T-helper 1 cell treated with Interleukin-12 subunit alpha and Interleukin-12 subunit beta and Interleukin-4 antibody, amounts not matched to agents 30 μg/mL and 1 μg/mL, for 36 hours (primary cell): ENCODE results near the gene GSS.
"Not testable (repeated sequence)": the region's sequence is repeated elsewhere in the genome, so short reads cannot be mapped to it uniquely, and the experiment has no call there.

Source experiments
- H3K27ac Mint-ChIP-seq: one replicate; pipeline ENCODE4 v1.8.0; 2021; ENCODE audit warnings: mild to moderate bottlenecking, mixed read lengths
- H3K27me3 Mint-ChIP-seq: one replicate; pipeline ENCODE4 v1.8.0; 2021; ENCODE audit warnings: low read depth, mixed read lengths
- H3K36me3 Mint-ChIP-seq: one replicate; pipeline ENCODE4 v1.8.0; 2021; ENCODE audit warnings: low read depth, mixed read lengths
- H3K4me1 Mint-ChIP-seq: one replicate; pipeline ENCODE4 v1.8.0; 2021; ENCODE audit warnings: low read depth, mixed read lengths
- H3K4me3 Mint-ChIP-seq: one replicate; pipeline ENCODE4 v1.8.0; 2021; ENCODE audit warnings: mild to moderate bottlenecking, moderate library complexity, mixed read lengths
- H3K9me3 Mint-ChIP-seq: one replicate; pipeline ENCODE4 v1.8.0; 2021; ENCODE audit warnings: mixed read lengths

The GSS gene

GRCh38 chr20:34896086-34896621 lies 59.5 kb downstream of the GSS start:
- H3K9me3 Mint-ChIP-seq, result no peaks in the 10 kb centered on the region
- H3K4me3 Mint-ChIP-seq, result no peak overlapping the region
- no peaks in the 10 kb centered on the region for H3K27me3 Mint-ChIP-seq
- peaks cover 26% of the 10 kb centered on the region for H3K4me1 Mint-ChIP-seq
- no peak overlapping the region for H3K27ac Mint-ChIP-seq
- H3K36me3 Mint-ChIP-seq, result peaks cover 16% of the 10 kb centered on the region

DNA sequence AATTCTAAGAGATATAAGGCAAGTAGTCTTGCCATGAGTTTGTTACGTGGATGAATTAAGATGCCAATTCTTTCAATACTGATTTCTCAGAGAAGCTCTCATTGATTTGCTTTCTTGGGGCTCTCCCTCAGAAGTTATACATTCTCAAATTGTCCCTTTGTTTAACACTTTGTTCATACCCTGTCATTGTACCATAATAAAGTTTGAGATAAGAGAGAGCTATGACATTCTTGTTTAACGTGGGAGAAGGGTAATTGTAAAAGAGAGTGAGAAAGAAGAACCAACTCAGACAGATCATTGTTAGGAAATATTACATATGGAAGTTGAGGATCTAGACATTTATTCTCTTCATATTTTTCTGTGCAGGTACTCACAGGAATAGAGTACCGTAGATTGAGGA lies 60.1 kb downstream of the GSS start:
- Mint-ChIP-seq H3K36me3 (peaks cover 16% of the 10 kb centered on the region), H3K4me1 (peaks cover 30% of the 10 kb centered on the region)

DNA sequence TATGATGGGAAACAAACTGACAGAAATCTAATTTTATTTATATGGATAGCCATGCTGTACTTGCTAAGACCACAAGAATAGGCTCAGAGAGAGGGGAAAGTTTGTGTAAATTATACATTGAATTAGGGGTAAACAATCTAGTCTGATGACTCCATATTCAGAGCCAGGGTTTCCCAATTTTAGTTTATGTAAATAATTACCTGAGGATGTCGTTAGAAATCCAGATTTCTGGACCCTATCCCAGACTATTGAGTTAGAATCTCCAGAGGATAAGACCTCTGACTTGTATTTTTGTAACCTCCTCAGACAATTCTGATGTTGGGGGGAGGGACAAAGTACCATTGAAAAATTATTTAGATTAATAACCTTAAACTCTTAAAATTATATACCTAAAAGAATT lies 60.9 kb downstream of the GSS start:
- Mint-ChIP-seq H3K4me1 (peaks cover 37% of the 10 kb centered on the region), H3K36me3 (peaks cover 20% of the 10 kb centered on the region)

More for the DNA sequence above, 60.1 kb downstream of the GSS start:
- no peaks in the 10 kb centered on the region for H3K27me3 Mint-ChIP-seq
- H3K4me3 Mint-ChIP-seq, result no peak overlapping the region
- H3K27ac Mint-ChIP-seq, result no peak overlapping the region
- H3K9me3 Mint-ChIP-seq, result no peaks in the 10 kb centered on the region

DNA sequence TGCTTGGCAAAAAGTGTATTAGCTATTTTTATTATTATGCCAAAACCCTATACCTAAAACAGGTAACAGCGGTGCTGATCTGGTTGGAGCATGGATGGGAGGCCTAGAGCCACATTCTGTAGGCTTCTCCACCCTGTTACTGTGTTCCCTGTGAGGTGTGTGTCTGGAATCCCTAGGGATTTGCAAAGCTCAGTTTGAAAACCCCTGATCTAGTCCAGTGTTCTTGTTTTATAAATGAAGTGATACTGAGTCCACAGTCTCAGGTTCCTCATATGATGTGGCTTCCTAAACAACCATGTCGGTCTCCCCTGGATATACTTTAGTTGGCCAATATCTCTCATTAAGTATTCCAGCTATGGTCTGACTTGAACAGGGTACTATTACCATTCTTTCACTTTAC lies 62.9 kb downstream of the GSS start:
- no peaks in the 10 kb centered on the region for H3K27me3 Mint-ChIP-seq
- H3K9me3 Mint-ChIP-seq, result no peaks in the 10 kb centered on the region
- peaks cover 23% of the 10 kb centered on the region for H3K36me3 Mint-ChIP-seq
- no peak overlapping the region for H3K27ac Mint-ChIP-seq
- H3K4me1 Mint-ChIP-seq, result peaks cover 46% of the 10 kb centered on the region
- H3K4me3 Mint-ChIP-seq, result no peak overlapping the region

More for the DNA sequence above, 60.9 kb downstream of the GSS start:
- Mint-ChIP-seq H3K9me3 (no peaks in the 10 kb centered on the region), H3K27ac (no peak overlapping the region), H3K27me3 (no peaks in the 10 kb centered on the region), H3K4me3 (no peak overlapping the region)

- Mint-ChIP-seq H3K4me3 (peak overlapping the region; percentile 45), H3K4me1 (peaks cover 48% of the 10 kb centered on the region), H3K36me3 (peaks cover 31% of the 10 kb centered on the region), H3K27ac (peak overlapping the region; percentile 81), H3K9me3 (no peaks in the 10 kb centered on the region), H3K27me3 (no peaks in the 10 kb centered on the region)
Observed at GRCh38 chr20:34891166-34892062, 64.2 kb downstream of the GSS start.

DNA sequence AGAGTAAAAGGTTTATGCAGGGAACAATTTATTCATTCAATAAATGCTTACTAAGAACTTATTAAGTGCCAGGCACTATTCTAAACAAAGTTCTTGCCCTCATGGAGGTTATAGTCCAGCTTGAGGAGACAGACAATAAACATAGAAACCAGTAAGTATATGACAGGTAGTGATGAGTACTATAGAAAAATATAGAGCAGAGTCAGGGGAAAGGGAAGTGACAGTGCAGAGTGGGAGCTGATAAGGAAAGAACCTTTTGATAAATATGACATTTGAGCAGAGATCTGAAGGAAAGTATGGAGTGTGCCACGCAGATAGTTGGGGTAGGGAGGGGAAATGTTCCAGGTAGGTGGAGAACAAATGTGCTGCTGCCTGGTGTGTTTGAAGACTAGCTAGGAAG lies 67.1 kb downstream of the GSS start:
- no peaks in the 10 kb centered on the region for H3K9me3 Mint-ChIP-seq
- H3K27me3 Mint-ChIP-seq, result no peaks in the 10 kb centered on the region
- H3K4me1 Mint-ChIP-seq, result peaks cover 47% of the 10 kb centered on the region
- H3K36me3 Mint-ChIP-seq, result peaks cover 40% of the 10 kb centered on the region
- peak overlapping the region; percentile 34 for H3K27ac Mint-ChIP-seq
- H3K4me3 Mint-ChIP-seq, result no peak overlapping the region

GRCh38 chr20:34887023-34887422 lies 68.6 kb downstream of the GSS start:
- no peaks in the 10 kb centered on the region for H3K9me3 Mint-ChIP-seq
- H3K4me1 Mint-ChIP-seq, result peaks cover 46% of the 10 kb centered on the region
- no peaks in the 10 kb centered on the region for H3K27me3 Mint-ChIP-seq
- H3K36me3 Mint-ChIP-seq, result peaks cover 46% of the 10 kb centered on the region
- no peak overlapping the region for H3K4me3 Mint-ChIP-seq
- no peak overlapping the region for H3K27ac Mint-ChIP-seq

- H3K4me3 Mint-ChIP-seq, result no peak overlapping the region
- peaks cover 46% of the 10 kb centered on the region for H3K36me3 Mint-ChIP-seq
- peaks cover 43% of the 10 kb centered on the region for H3K4me1 Mint-ChIP-seq
- H3K27me3 Mint-ChIP-seq, result no peaks in the 10 kb centered on the region
- no peak overlapping the region for H3K27ac Mint-ChIP-seq
- H3K9me3 Mint-ChIP-seq, result no peaks in the 10 kb centered on the region
Observed at GRCh38 chr20:34886122-34886521, 69.5 kb downstream of the GSS start.

DNA sequence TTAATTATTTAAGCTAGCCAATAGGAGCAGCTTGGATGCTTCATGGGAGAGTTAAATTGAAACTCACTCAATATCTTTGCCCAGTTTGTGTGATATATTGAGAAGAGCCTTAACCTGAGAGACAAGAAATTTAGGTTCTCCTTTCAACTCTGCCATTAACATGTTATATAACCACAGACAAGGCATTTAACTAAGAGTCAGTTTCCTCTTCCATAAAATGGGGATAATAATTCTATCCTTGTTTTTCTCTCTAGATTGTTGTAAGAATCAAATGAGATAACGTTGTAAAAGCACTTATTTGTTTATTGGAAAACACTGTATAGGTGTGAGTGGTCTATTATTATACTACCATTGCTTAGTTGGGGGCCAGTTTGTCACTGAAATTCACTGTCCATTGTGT lies 71.3 kb downstream of the GSS start:
- peaks cover 26% of the 10 kb centered on the region for H3K4me1 Mint-ChIP-seq
- H3K9me3 Mint-ChIP-seq, result no peaks in the 10 kb centered on the region
- no peak overlapping the region for H3K4me3 Mint-ChIP-seq
- no peak overlapping the region for H3K27ac Mint-ChIP-seq
- peaks cover 34% of the 10 kb centered on the region for H3K36me3 Mint-ChIP-seq
- H3K27me3 Mint-ChIP-seq, result no peaks in the 10 kb centered on the region

DNA sequence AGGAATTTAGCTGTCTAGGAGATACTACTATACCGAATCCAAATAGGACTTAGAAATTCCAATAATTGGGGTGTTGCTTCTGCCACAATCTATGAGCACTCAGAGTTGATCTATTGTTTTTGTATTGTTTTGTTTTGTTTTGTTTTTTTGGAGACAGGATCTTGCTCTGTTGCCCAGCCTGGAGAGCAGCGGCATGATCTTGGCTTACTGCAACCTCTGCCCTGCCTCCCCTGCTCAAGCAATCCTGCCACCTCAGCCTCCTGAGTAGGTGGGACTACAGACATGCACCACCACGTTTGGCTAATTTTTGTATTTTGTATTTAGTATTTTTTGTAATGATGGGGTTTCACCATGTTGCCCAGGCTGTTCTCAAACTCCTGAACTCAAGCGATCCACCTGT lies 71.8 kb downstream of the GSS start:
- Mint-ChIP-seq H3K27ac (no peak overlapping the region), H3K36me3 (peaks cover 36% of the 10 kb centered on the region), H3K27me3 (no peaks in the 10 kb centered on the region), H3K4me1 (peaks cover 28% of the 10 kb centered on the region), H3K9me3 (no peaks in the 10 kb centered on the region), H3K4me3 (no peak overlapping the region)

DNA sequence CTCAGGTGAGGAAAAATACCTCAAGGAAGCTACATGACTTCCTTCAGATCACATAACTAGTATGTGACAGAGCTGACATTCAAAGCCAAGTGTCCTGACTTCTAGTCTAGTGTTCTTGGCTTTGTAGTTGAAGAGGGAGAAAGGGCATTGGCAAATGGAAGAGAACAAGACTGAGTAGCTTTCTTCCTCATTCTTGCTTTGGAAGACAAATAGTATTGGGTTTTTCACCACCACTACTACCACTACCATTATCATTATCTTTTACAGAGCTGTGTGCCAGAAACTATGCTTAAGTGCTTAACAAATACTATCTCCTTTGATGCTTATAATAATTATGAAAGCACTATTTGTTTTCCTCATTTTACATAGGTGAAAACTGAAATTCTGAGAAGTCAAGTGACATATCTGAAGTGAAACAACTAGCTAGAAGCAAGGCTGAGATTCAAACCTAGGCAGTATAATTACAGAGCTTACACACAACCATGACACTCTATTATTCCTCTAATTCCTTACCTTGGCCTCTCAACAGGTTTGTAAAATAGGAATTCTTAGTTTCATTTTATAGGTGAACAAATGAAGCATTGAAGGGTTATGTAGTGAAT lies 72.4 kb downstream of the GSS start:
- H3K4me1 Mint-ChIP-seq, result peaks cover 26% of the 10 kb centered on the region
- no peak overlapping the region for H3K4me3 Mint-ChIP-seq
- H3K9me3 Mint-ChIP-seq, result no peaks in the 10 kb centered on the region
- H3K36me3 Mint-ChIP-seq, result peaks cover 32% of the 10 kb centered on the region
- no peaks in the 10 kb centered on the region for H3K27me3 Mint-ChIP-seq
- no peak overlapping the region for H3K27ac Mint-ChIP-seq

GRCh38 chr20:34881689-34882088 lies 73.9 kb downstream of the GSS start:
- Mint-ChIP-seq H3K36me3 (peaks cover 25% of the 10 kb centered on the region), H3K27ac (no peak overlapping the region), H3K4me1 (peaks cover 31% of the 10 kb centered on the region), H3K9me3 (no peaks in the 10 kb centered on the region), H3K27me3 (no peaks in the 10 kb centered on the region), H3K4me3 (no peak overlapping the region)

GRCh38 chr20:34880971-34881370 lies 74.6 kb downstream of the GSS start:
- H3K4me3 Mint-ChIP-seq, H3K27me3 Mint-ChIP-seq, H3K9me3 Mint-ChIP-seq, H3K27ac Mint-ChIP-seq: not testable (repeated sequence)
- Mint-ChIP-seq H3K36me3 (peaks cover 23% of the 10 kb centered on the region), H3K4me1 (peaks cover 31% of the 10 kb centered on the region)

GRCh38 chr20:34880215-34880850 lies 75.3 kb downstream of the GSS start:
- H3K27ac Mint-ChIP-seq, result no peak overlapping the region
- no peaks in the 10 kb centered on the region for H3K9me3 Mint-ChIP-seq
- H3K4me1 Mint-ChIP-seq, result peaks cover 35% of the 10 kb centered on the region
- H3K4me3 Mint-ChIP-seq, result no peak overlapping the region
- H3K27me3 Mint-ChIP-seq, result no peaks in the 10 kb centered on the region
- peaks cover 20% of the 10 kb centered on the region for H3K36me3 Mint-ChIP-seq
